T-helper 1 cell treated with Interleukin-12 subunit alpha and Interleukin-12 subunit beta and Interleukin-4 antibody, amounts not matched to agents 30 μg/mL and 1 μg/mL, for 36 hours (primary cell): ENCODE results near the gene VKORC1.

ENCODE experiments used
- H3K27ac Mint-ChIP-seq: one replicate; pipeline ENCODE4 v1.8.0; 2021; ENCODE audit warnings: mild to moderate bottlenecking, mixed read lengths
- H3K27me3 Mint-ChIP-seq: one replicate; pipeline ENCODE4 v1.8.0; 2021; ENCODE audit warnings: low read depth, mixed read lengths
- H3K36me3 Mint-ChIP-seq: one replicate; pipeline ENCODE4 v1.8.0; 2021; ENCODE audit warnings: low read depth, mixed read lengths
- H3K4me1 Mint-ChIP-seq: one replicate; pipeline ENCODE4 v1.8.0; 2021; ENCODE audit warnings: low read depth, mixed read lengths
- H3K4me3 Mint-ChIP-seq: one replicate; pipeline ENCODE4 v1.8.0; 2021; ENCODE audit warnings: mild to moderate bottlenecking, moderate library complexity, mixed read lengths
- H3K9me3 Mint-ChIP-seq: one replicate; pipeline ENCODE4 v1.8.0; 2021; ENCODE audit warnings: mixed read lengths

Gene VKORC1

GRCh38 chr16:31117384-31118222, 23.0 kb upstream of the VKORC1 start, which contains the start of gene KAT8:
Gene KAT8 (plus strand): TSS chr16:31117664. CDS start chr16:31117682, 18 bp downstream.
- Mint-ChIP-seq H3K36me3 (peaks cover 20% of the 10 kb centered on the region), H3K4me3 (peak within 1 kb of the TSS; percentile 87), H3K4me1 (peaks cover 16% of the 10 kb centered on the region), H3K27me3 (no peaks in the 10 kb centered on the region), H3K27ac (peak within 1 kb of the TSS; percentile 86), H3K9me3 (no peaks in the 10 kb centered on the region)

GRCh38 chr16:31114468-31114867, 19.9 kb upstream of the VKORC1 start:
- Mint-ChIP-seq H3K27ac (no peak overlapping the region), H3K36me3 (peaks cover 9% of the 10 kb centered on the region), H3K4me1 (peaks cover 18% of the 10 kb centered on the region), H3K27me3 (no peaks in the 10 kb centered on the region), H3K4me3 (no peak overlapping the region), H3K9me3 (no peaks in the 10 kb centered on the region)

- peaks cover 14% of the 10 kb centered on the region for H3K4me1 Mint-ChIP-seq
- H3K4me3 Mint-ChIP-seq = no peak overlapping the region
- H3K9me3 Mint-ChIP-seq = no peaks in the 10 kb centered on the region
- no peaks in the 10 kb centered on the region for H3K27me3 Mint-ChIP-seq
- H3K36me3 Mint-ChIP-seq = peaks cover 9% of the 10 kb centered on the region
- H3K27ac Mint-ChIP-seq = peak overlapping the region; percentile 65
Measured at GRCh38 chr16:31113121-31114120, 18.8 kb upstream of the VKORC1 start.

- Mint-ChIP-seq H3K36me3 (peaks cover 9% of the 10 kb centered on the region), H3K4me3 (no peak overlapping the region), H3K27ac (no peak overlapping the region), H3K9me3 (no peaks in the 10 kb centered on the region), H3K27me3 (no peaks in the 10 kb centered on the region), H3K4me1 (peaks cover 12% of the 10 kb centered on the region)
Measured at GRCh38 chr16:31112711-31113110, 18.1 kb upstream of the VKORC1 start.

- no peak overlapping the region for H3K4me3 Mint-ChIP-seq
- H3K27ac Mint-ChIP-seq = no peak overlapping the region
- peaks cover 9% of the 10 kb centered on the region for H3K36me3 Mint-ChIP-seq
- peaks cover 17% of the 10 kb centered on the region for H3K4me1 Mint-ChIP-seq
- H3K27me3 Mint-ChIP-seq = no peaks in the 10 kb centered on the region
- H3K9me3 Mint-ChIP-seq = no peaks in the 10 kb centered on the region
Measured at GRCh38 chr16:31111881-31112466, 17.4 kb upstream of the VKORC1 start.

- Mint-ChIP-seq H3K9me3 (no peaks in the 10 kb centered on the region), H3K27ac (peak overlapping the region; percentile 39), H3K4me3 (peak overlapping the region; percentile 84), H3K4me1 (peaks cover 17% of the 10 kb centered on the region), H3K27me3 (no peaks in the 10 kb centered on the region), H3K36me3 (peaks cover 9% of the 10 kb centered on the region)
Measured at GRCh38 chr16:31110106-31111034, 15.8 kb upstream of the VKORC1 start.

GRCh38 chr16:31109622-31110021, 15.0 kb upstream of the VKORC1 start:
- Mint-ChIP-seq H3K27me3 (no peaks in the 10 kb centered on the region), H3K27ac (peak overlapping the region; percentile 72), H3K9me3 (no peaks in the 10 kb centered on the region), H3K4me3 (peak overlapping the region; percentile 84), H3K4me1 (peaks cover 17% of the 10 kb centered on the region), H3K36me3 (peaks cover 7% of the 10 kb centered on the region)

GRCh38 chr16:31108794-31109558, 14.4 kb upstream of the VKORC1 start:
- no peak overlapping the region for H3K27ac Mint-ChIP-seq
- H3K9me3 Mint-ChIP-seq = no peaks in the 10 kb centered on the region
- H3K4me1 Mint-ChIP-seq = peaks cover 17% of the 10 kb centered on the region
- H3K4me3 Mint-ChIP-seq = peak overlapping the region; percentile 84
- H3K27me3 Mint-ChIP-seq = no peaks in the 10 kb centered on the region
- H3K36me3 Mint-ChIP-seq = peaks cover 7% of the 10 kb centered on the region

GRCh38 chr16:31108035-31108793, 13.6 kb upstream of the VKORC1 start, which contains the start of gene BCKDK:
Gene BCKDK (plus strand): TSS chr16:31108386. CDS start chr16:31109224, 838 bp downstream.
- Mint-ChIP-seq H3K27me3 (no peaks in the 10 kb centered on the region), H3K36me3 (peaks cover 7% of the 10 kb centered on the region), H3K9me3 (no peaks in the 10 kb centered on the region), H3K4me1 (peaks cover 14% of the 10 kb centered on the region), H3K4me3 (peak within 1 kb of the TSS; percentile 88), H3K27ac (peak within 1 kb of the TSS; percentile 92)

GRCh38 chr16:31107465-31107867, 12.9 kb upstream of the VKORC1 start:
- Mint-ChIP-seq H3K4me1 (peaks cover 14% of the 10 kb centered on the region), H3K36me3 (peaks cover 7% of the 10 kb centered on the region), H3K4me3 (peak overlapping the region; percentile 88), H3K27me3 (no peaks in the 10 kb centered on the region), H3K27ac (peak overlapping the region; percentile 92), H3K9me3 (no peaks in the 10 kb centered on the region)

- peaks cover 14% of the 10 kb centered on the region for H3K4me1 Mint-ChIP-seq
- H3K27ac Mint-ChIP-seq = no peak overlapping the region
- no peaks in the 10 kb centered on the region for H3K27me3 Mint-ChIP-seq
- H3K4me3 Mint-ChIP-seq = no peak overlapping the region
- peaks cover 7% of the 10 kb centered on the region for H3K36me3 Mint-ChIP-seq
- no peaks in the 10 kb centered on the region for H3K9me3 Mint-ChIP-seq
Measured at GRCh38 chr16:31106509-31107464, 12.2 kb upstream of the VKORC1 start.
